ENCODE measurements around the gene KLRK1. TPM values are rescaled to one million over a fixed set of nuclear protein-coding genes. Genes with fewer than 3 reads are reported as not detected.

KLRK1 gene
- total RNA-seq, 1 experiment from 2014 or later, result not detected

DNA sequence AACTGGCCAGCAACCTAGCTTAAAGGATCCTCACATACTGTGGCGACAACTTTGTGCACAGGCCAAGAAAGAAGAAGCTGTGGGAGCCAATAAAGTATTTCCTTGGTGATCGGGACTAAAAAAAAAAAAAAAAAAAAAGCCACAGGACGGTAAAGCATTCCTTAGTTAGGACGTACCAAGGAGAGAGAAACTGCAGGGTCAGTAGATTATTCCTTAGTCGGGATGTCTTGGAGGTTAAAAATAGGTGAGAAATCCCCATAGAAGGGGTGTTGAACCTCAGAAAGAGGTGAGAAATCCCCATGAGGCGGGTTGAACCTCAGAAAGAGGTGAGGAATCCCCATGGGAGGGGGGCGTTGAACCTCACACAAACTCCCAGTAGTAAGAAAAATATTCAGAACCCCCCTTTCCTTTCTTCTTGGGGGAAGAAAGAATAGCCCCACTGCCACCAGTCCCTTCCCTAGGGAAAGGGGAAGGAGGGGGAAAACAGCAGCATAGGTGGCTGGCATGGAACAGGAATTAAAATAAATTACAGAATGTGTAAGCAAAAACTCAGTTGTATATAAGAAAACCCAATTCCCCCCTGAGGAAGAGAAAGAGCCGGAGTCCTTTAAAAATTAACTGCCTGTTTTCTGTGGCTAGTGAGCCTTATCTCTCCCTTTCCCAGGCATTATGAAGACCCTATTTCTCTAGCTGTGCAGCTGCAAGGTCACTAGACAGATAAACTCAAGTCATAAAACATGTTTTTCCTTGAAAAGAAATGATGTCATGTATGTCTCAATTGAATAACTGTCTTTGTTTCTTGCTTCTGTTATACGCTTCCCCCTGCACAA is 26.8 kb downstream of the KLRK1 start:
- H3K9me2 ChIP-seq (replicated peaks; ENCODE audit: insufficient read depth, low read length), result no peaks in the 10 kb centered on the region
- no peaks in the 10 kb centered on the region for H3K79me2 ChIP-seq (ENCODE audit: low read length)
- no peak overlapping the region for H3K27ac ChIP-seq (ENCODE audit: low read length)
- H2AFZ ChIP-seq (ENCODE audit: low read length), result no peak overlapping the region
- DNase-seq, result no peak
- no peaks in the 10 kb centered on the region for H3K27me3 ChIP-seq (ENCODE audit: low read length)
- no peak overlapping the region for H3K4me2 ChIP-seq (ENCODE audit: low read depth, low read length, poor library complexity, severe bottlenecking)
- peaks cover 19% of the 10 kb centered on the region for H3K4me1 ChIP-seq (ENCODE audit: low read length)
- H3K9me3 ChIP-seq (ENCODE audit: low read length), result no peaks in the 10 kb centered on the region
- no peak overlapping the region for H3K9ac ChIP-seq (ENCODE audit: low read length)
- H4K20me1 ChIP-seq (ENCODE audit: insufficient read depth, low read depth, low read length), result no peaks in the 10 kb centered on the region
- no peak overlapping the region for H3K4me3 ChIP-seq (ENCODE audit: low read length)
- no peaks in the 10 kb centered on the region for H3K36me3 ChIP-seq (ENCODE audit: insufficient read depth, low read length)

DNA sequence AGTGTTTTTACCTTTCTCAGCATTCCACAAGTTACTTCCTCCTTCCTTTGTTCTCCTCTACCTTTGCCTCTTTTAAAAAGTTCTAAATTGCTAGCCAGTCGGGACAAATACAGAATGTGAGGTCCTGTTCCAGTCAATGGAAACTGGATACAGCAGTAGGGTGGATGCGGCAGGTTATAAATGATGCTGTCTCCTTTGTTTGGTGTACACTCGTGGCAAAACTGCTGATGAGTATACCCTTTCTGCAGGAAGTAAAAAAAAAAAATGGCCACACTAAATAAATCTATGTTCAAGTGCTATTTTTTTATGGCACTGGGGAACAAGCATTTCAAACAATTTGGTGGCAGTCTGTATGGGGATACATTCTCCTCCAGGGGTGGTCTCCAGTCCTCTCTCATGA is 27.5 kb downstream of the KLRK1 start:
- H3K36me3 ChIP-seq (ENCODE audit: insufficient read depth, low read length), result no peaks in the 10 kb centered on the region
- no peak overlapping the region for H3K9ac ChIP-seq (ENCODE audit: low read length)
- H3K27me3 ChIP-seq (ENCODE audit: low read length), result no peaks in the 10 kb centered on the region
- H3K79me2 ChIP-seq (ENCODE audit: low read length), result no peaks in the 10 kb centered on the region
- H3K4me1 ChIP-seq (ENCODE audit: low read length), result peaks cover 19% of the 10 kb centered on the region
- H3K27ac ChIP-seq (ENCODE audit: low read length), result no peak overlapping the region
- no peaks in the 10 kb centered on the region for H4K20me1 ChIP-seq (ENCODE audit: insufficient read depth, low read depth, low read length)
- H3K9me2 ChIP-seq (replicated peaks; ENCODE audit: insufficient read depth, low read length), result no peaks in the 10 kb centered on the region
- H2AFZ ChIP-seq (ENCODE audit: low read length), result no peak overlapping the region
- DNase-seq, result no peak
- H3K9me3 ChIP-seq (ENCODE audit: low read length), result no peaks in the 10 kb centered on the region
- no peak overlapping the region for H3K4me3 ChIP-seq (ENCODE audit: low read length)
- no peak overlapping the region for H3K4me2 ChIP-seq (ENCODE audit: low read depth, low read length, poor library complexity, severe bottlenecking)

GRCh38 chr12:10361622-10362021 is 28.2 kb downstream of the KLRK1 start:
- H3K4me3 ChIP-seq (ENCODE audit: low read length), result no peak overlapping the region
- no peak for DNase-seq
- H4K20me1 ChIP-seq (ENCODE audit: insufficient read depth, low read depth, low read length), result no peaks in the 10 kb centered on the region
- H3K9ac ChIP-seq (ENCODE audit: low read length), result no peak overlapping the region
- no peaks in the 10 kb centered on the region for H3K36me3 ChIP-seq (ENCODE audit: insufficient read depth, low read length)
- H3K27me3 ChIP-seq (ENCODE audit: low read length), result no peaks in the 10 kb centered on the region
- H3K79me2 ChIP-seq (ENCODE audit: low read length), result no peaks in the 10 kb centered on the region
- peaks cover 19% of the 10 kb centered on the region for H3K4me1 ChIP-seq (ENCODE audit: low read length)
- H3K4me2 ChIP-seq (ENCODE audit: low read depth, low read length, poor library complexity, severe bottlenecking), result no peak overlapping the region
- H2AFZ ChIP-seq (ENCODE audit: low read length), result 0 out of 2 replicates have a peak overlapping the region, but pooled peaks have one; percentile 9
- H3K9me2 ChIP-seq (replicated peaks; ENCODE audit: insufficient read depth, low read length), result no peaks in the 10 kb centered on the region
- no peaks in the 10 kb centered on the region for H3K9me3 ChIP-seq (ENCODE audit: low read length)
- no peak overlapping the region for H3K27ac ChIP-seq (ENCODE audit: low read length)

DNA sequence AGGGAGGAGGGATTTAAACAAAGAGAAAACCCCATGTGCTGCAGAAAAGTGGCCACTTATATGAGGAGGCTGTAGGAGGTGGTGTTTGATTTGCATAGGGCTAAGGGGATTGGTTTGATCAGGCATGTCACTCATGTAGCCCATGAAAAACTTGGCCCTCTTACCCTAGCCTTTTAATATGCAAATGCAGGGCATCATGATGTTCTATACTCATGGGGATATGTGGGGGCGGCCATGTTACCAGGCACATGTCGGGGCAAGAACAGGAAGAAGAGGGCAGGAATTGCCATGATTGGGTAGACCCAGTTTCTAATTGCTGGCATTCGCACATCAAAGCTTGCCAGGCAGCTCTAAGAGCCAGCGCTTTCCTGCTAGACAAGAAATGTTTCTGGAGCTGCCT is 28.8 kb downstream of the KLRK1 start:
- Histone ChIP-seq H2AFZ (ENCODE audit: low read length) (0 out of 2 replicates have a peak overlapping the region, but pooled peaks have one; percentile 9), H3K9ac (ENCODE audit: low read length) (no peak overlapping the region), H3K4me2 (ENCODE audit: low read depth, low read length, poor library complexity, severe bottlenecking) (no peak overlapping the region), H3K9me2 (replicated peaks; ENCODE audit: insufficient read depth, low read length) (no peaks in the 10 kb centered on the region), H3K27ac (ENCODE audit: low read length) (no peak overlapping the region), H4K20me1 (ENCODE audit: insufficient read depth, low read depth, low read length) (no peaks in the 10 kb centered on the region), H3K4me3 (ENCODE audit: low read length) (no peak overlapping the region), H3K4me1 (ENCODE audit: low read length) (peaks cover 19% of the 10 kb centered on the region), H3K27me3 (ENCODE audit: low read length) (no peaks in the 10 kb centered on the region), H3K79me2 (ENCODE audit: low read length) (no peaks in the 10 kb centered on the region), H3K9me3 (ENCODE audit: low read length) (no peaks in the 10 kb centered on the region), H3K36me3 (ENCODE audit: insufficient read depth, low read length) (no peaks in the 10 kb centered on the region)
- DNase-seq, result peak; percentile 61

- Histone ChIP-seq H2AFZ (ENCODE audit: low read length) (no peak overlapping the region), H3K4me3 (ENCODE audit: low read length) (no peak overlapping the region), H3K9me2 (replicated peaks; ENCODE audit: insufficient read depth, low read length) (no peaks in the 10 kb centered on the region), H3K79me2 (ENCODE audit: low read length) (no peaks in the 10 kb centered on the region), H3K27me3 (ENCODE audit: low read length) (no peaks in the 10 kb centered on the region), H3K4me1 (ENCODE audit: low read length) (peaks cover under 1% of the 10 kb centered on the region; the same call in 1 of the 2 replicates), H3K36me3 (ENCODE audit: insufficient read depth, low read length) (no peaks in the 10 kb centered on the region), H3K4me2 (ENCODE audit: low read depth, low read length, poor library complexity, severe bottlenecking) (no peak overlapping the region), H3K27ac (ENCODE audit: low read length) (no peak overlapping the region), H3K9me3 (ENCODE audit: low read length) (no peaks in the 10 kb centered on the region), H3K9ac (ENCODE audit: low read length) (no peak overlapping the region), H4K20me1 (ENCODE audit: insufficient read depth, low read depth, low read length) (no peaks in the 10 kb centered on the region)
- DNase-seq, result no peak
These were observed 30.9 kb downstream of the KLRK1 start for GRCh38 chr12:10358969-10359368.

DNA sequence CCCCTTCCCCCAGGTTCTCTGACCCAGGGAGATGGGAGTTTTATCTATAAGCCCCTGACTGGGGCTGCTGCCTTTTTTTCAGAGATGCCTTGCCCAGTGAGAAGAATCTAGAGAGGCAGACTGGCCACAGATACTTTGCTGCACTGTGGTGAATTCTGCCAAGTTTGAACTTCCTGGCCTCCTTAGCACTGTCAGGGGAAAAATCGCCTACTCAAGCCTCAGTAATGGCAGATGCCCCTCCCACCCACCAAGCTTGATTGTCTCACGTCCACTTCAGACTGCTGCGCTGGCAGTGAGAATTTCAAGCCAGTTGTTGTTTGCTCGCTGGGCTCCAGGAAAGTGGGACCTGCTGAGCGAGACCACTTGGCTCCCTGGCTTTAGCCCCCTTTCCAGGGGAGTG is 31.7 kb downstream of the KLRK1 start:
- Histone ChIP-seq H3K4me1 (ENCODE audit: low read length) (no peaks in the 10 kb centered on the region), H3K4me2 (ENCODE audit: low read depth, low read length, poor library complexity, severe bottlenecking) (no peak overlapping the region), H3K9me3 (ENCODE audit: low read length) (no peaks in the 10 kb centered on the region), H3K36me3 (ENCODE audit: insufficient read depth, low read length) (no peaks in the 10 kb centered on the region), H3K79me2 (ENCODE audit: low read length) (no peaks in the 10 kb centered on the region), H3K27me3 (ENCODE audit: low read length) (no peaks in the 10 kb centered on the region), H3K27ac (ENCODE audit: low read length) (no peak overlapping the region), H3K4me3 (ENCODE audit: low read length) (no peak overlapping the region), H3K9me2 (replicated peaks; ENCODE audit: insufficient read depth, low read length) (no peaks in the 10 kb centered on the region), H4K20me1 (ENCODE audit: insufficient read depth, low read depth, low read length) (no peaks in the 10 kb centered on the region), H3K9ac (ENCODE audit: low read length) (no peak overlapping the region), H2AFZ (ENCODE audit: low read length) (no peak overlapping the region)
- DNase-seq, result no peak

DNA sequence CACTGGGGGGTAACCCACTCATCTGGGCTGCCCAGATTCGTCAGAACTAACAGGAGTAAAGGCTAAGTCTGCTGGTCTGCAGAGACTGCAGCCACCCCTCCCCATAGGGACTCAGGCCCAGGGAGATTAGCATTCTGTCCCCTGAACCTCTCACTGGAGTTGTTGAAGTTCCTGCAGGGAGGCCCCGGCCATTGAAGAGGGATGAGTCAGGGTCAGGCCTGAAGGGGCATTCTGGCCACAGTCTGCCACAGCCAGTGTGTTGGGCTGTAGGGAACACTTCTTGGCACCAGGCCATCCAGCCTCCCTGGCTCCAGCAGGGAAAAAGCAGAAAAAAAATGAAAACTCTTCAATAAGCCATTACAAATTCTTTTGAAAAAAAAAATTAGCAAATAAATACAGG is 35.3 kb downstream of the KLRK1 start:
- H2AFZ ChIP-seq (ENCODE audit: low read length), result no peak overlapping the region

GRCh38 chr12:10354071-10354470 is 35.8 kb downstream of the KLRK1 start:
- Histone ChIP-seq H3K27me3 (ENCODE audit: low read length) (no peaks in the 10 kb centered on the region), H3K9me3 (ENCODE audit: low read length) (no peaks in the 10 kb centered on the region), H3K9ac (ENCODE audit: low read length) (no peak overlapping the region), H3K9me2 (replicated peaks; ENCODE audit: insufficient read depth, low read length) (no peaks in the 10 kb centered on the region), H3K27ac (ENCODE audit: low read length) (no peak overlapping the region), H3K4me1 (ENCODE audit: low read length) (no peaks in the 10 kb centered on the region), H2AFZ (ENCODE audit: low read length) (no peak overlapping the region), H3K36me3 (ENCODE audit: insufficient read depth, low read length) (no peaks in the 10 kb centered on the region), H3K79me2 (ENCODE audit: low read length) (no peaks in the 10 kb centered on the region), H3K4me2 (ENCODE audit: low read depth, low read length, poor library complexity, severe bottlenecking) (no peak overlapping the region), H3K4me3 (ENCODE audit: low read length) (no peak overlapping the region), H4K20me1 (ENCODE audit: insufficient read depth, low read depth, low read length) (no peaks in the 10 kb centered on the region)
- DNase-seq, result no peak

More for the DNA sequence above, 35.3 kb downstream of the KLRK1 start:
- Histone ChIP-seq H4K20me1 (ENCODE audit: insufficient read depth, low read depth, low read length) (no peaks in the 10 kb centered on the region), H3K9me3 (ENCODE audit: low read length) (no peaks in the 10 kb centered on the region), H3K4me1 (ENCODE audit: low read length) (no peaks in the 10 kb centered on the region), H3K27ac (ENCODE audit: low read length) (no peak overlapping the region), H3K4me2 (ENCODE audit: low read depth, low read length, poor library complexity, severe bottlenecking) (no peak overlapping the region), H3K9me2 (replicated peaks; ENCODE audit: insufficient read depth, low read length) (no peaks in the 10 kb centered on the region), H3K36me3 (ENCODE audit: insufficient read depth, low read length) (no peaks in the 10 kb centered on the region), H3K27me3 (ENCODE audit: low read length) (no peaks in the 10 kb centered on the region), H3K79me2 (ENCODE audit: low read length) (no peaks in the 10 kb centered on the region), H3K9ac (ENCODE audit: low read length) (no peak overlapping the region), H3K4me3 (ENCODE audit: low read length) (no peak overlapping the region)
- no peak for DNase-seq
